Osteoblast (primary cell): ENCODE measurements around the gene KIF15. TPM values are rescaled to one million over a fixed set of nuclear protein-coding genes. Genes with fewer than 3 reads are reported as not detected.

Source experiments
- DNase-seq: peaks from one replicate; pipeline ENCODE4 v3.0.0; 2011; ENCODE audit warnings: low spot score, mixed read lengths; ENCODE audit not compliant: insufficient read length; ENCODE audit errors: missing footprints
- H2AFZ ChIP-seq: 2 replicates; pipeline ENCODE4 v1.6.0; 2011; ENCODE audit warnings: mild to moderate bottlenecking, low read length
- H3K27ac ChIP-seq: 2 replicates; pipeline ENCODE4 v1.5.1; 2011; ENCODE audit warnings: mild to moderate bottlenecking, low read depth, low read length, moderate library complexity
- H3K27me3 ChIP-seq: 2 replicates; pipeline ENCODE4 v1.6.0; 2012; ENCODE audit warnings: mild to moderate bottlenecking, control low read depth, inconsistent platforms, low read length, moderate library complexity; ENCODE audit not compliant: insufficient read depth
- H3K36me3 ChIP-seq: 2 replicates; pipeline ENCODE4 v1.5.1; 2011; ENCODE audit warnings: mild to moderate bottlenecking, low read length, control low read depth, moderate library complexity; ENCODE audit not compliant: insufficient read depth
- H3K4me1 ChIP-seq: 2 replicates; pipeline ENCODE4 v1.5.1; 2011; ENCODE audit warnings: mild to moderate bottlenecking, low read length, control low read depth, moderate library complexity; ENCODE audit not compliant: insufficient read depth
- H3K4me2 ChIP-seq: 2 replicates; pipeline ENCODE4 v1.6.0; 2011; ENCODE audit warnings: mild to moderate bottlenecking, low read length; ENCODE audit not compliant: insufficient read depth
- H3K4me3 ChIP-seq: fragments of 200-600 bp; sonication (generic); 3 replicates; pipeline ENCODE4 v1.5.1; 2012; ENCODE audit warnings: mild to moderate bottlenecking, low read length, inconsistent platforms; ENCODE audit not compliant: insufficient read depth
- H3K79me2 ChIP-seq: 2 replicates; pipeline ENCODE4 v1.6.0; 2012; ENCODE audit warnings: mild to moderate bottlenecking, low read length, control low read depth, inconsistent platforms; ENCODE audit not compliant: insufficient read depth
- H3K9me3 ChIP-seq: 2 replicates; pipeline ENCODE4 v1.5.1; 2011; ENCODE audit warnings: low read depth, low read length, control low read depth
- H4K20me1 ChIP-seq: 2 replicates; pipeline ENCODE4 v1.6.0; 2012; ENCODE audit warnings: mild to moderate bottlenecking, low read length, control low read depth; ENCODE audit not compliant: insufficient read depth
- total RNA-seq: library from RNA; depleted of rRNA; stranded (reverse); fragments of >200 nt; gene quantifications from 2 replicates; pipeline ENCODE4 v1.2.3, GENCODE V29; 2012
- TF ChIP-seq, protein P1 (sequence below): IDR thresholded peaks from 2 replicates; pipeline ENCODE4 v1.5.1; 2011; ENCODE audit warnings: mild to moderate bottlenecking, low read depth, low read length, moderate library complexity; ENCODE audit errors: extremely low read depth

The KIF15 gene
- total RNA-seq, 1 donor = 1.8 TPM

DNA sequence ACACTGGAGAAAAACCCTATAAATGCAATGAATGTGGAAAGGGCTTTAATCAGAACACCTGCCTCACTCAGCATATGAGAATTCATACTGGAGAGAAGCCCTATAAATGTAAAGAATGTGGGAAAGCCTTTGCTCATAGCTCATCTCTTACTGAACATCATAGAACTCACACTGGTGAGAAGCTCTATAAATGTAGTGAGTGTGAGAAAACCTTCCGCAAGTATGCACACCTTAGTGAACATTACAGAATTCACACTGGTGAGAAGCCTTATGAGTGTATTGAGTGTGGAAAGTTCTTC lies 39.5 kb upstream of the KIF15 start:
- Histone ChIP-seq H3K27ac (no peak overlapping the region), H3K9me3 (peaks cover 47% of the 10 kb centered on the region), H3K4me3 (peak overlapping the region; percentile 20), H3K36me3 (peaks cover 22% of the 10 kb centered on the region), H3K4me2 (no peak overlapping the region), H4K20me1 (no peaks in the 10 kb centered on the region), H3K4me1 (no peaks in the 10 kb centered on the region), H3K27me3 (no peaks in the 10 kb centered on the region), H2AFZ (no peak overlapping the region), H3K79me2 (no peaks in the 10 kb centered on the region)
- DNase-seq = no peak
- TF ChIP-seq, protein P1, sequence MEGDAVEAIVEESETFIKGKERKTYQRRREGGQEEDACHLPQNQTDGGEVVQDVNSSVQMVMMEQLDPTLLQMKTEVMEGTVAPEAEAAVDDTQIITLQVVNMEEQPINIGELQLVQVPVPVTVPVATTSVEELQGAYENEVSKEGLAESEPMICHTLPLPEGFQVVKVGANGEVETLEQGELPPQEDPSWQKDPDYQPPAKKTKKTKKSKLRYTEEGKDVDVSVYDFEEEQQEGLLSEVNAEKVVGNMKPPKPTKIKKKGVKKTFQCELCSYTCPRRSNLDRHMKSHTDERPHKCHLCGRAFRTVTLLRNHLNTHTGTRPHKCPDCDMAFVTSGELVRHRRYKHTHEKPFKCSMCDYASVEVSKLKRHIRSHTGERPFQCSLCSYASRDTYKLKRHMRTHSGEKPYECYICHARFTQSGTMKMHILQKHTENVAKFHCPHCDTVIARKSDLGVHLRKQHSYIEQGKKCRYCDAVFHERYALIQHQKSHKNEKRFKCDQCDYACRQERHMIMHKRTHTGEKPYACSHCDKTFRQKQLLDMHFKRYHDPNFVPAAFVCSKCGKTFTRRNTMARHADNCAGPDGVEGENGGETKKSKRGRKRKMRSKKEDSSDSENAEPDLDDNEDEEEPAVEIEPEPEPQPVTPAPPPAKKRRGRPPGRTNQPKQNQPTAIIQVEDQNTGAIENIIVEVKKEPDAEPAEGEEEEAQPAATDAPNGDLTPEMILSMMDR = no peak

DNA sequence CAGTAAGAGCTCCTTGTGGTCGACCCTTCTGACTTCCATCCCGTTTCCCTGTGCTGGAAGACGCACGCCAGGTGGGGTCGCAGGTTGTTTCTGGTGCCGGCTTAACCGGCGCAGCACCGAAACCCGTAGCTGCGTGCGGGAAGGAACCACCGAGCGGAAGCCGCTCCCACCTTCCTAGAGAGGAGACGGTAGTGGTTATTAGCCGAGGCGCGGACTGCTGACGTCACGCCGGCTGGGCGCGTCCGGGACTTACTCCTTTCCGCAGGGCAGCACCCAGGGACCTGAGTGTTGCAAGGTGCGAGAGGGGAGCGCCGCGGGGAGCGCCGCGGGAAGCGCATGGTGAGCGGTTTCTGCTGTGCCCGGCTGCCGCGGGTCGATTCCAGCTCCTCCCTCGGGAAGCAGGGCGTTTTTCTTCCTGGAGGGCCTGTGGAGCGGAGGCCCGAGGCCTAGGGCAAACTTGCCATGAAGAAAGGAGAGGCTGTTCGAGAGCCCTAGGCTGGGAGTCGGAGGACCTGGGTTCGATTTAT lies 32.1 kb upstream of the KIF15 start, which contains the start of gene ZNF501:
TSS of gene ZNF501 (plus strand) at position 252 of the 527 bp plus-strand sequence. CDS start 4,787 bp downstream, outside the sequence.
- H2AFZ ChIP-seq = peak within 1 kb of the TSS; percentile 94
- no peaks in the 10 kb centered on the region for H3K4me1 ChIP-seq
- peak; percentile 93 for DNase-seq
- no peaks in the 10 kb centered on the region for H3K79me2 ChIP-seq
- TF ChIP-seq, protein P1 = no peak
- peaks cover 28% of the 10 kb centered on the region for H3K36me3 ChIP-seq
- peak within 1 kb of the TSS; percentile 56 for H3K27ac ChIP-seq
- peak within 1 kb of the TSS; percentile 74 for H3K4me2 ChIP-seq
- H3K4me3 ChIP-seq = peak within 1 kb of the TSS; percentile 80
- no peaks in the 10 kb centered on the region for H3K27me3 ChIP-seq
- no peaks in the 10 kb centered on the region for H4K20me1 ChIP-seq
- H3K9me3 ChIP-seq = peaks cover 35% of the 10 kb centered on the region

DNA sequence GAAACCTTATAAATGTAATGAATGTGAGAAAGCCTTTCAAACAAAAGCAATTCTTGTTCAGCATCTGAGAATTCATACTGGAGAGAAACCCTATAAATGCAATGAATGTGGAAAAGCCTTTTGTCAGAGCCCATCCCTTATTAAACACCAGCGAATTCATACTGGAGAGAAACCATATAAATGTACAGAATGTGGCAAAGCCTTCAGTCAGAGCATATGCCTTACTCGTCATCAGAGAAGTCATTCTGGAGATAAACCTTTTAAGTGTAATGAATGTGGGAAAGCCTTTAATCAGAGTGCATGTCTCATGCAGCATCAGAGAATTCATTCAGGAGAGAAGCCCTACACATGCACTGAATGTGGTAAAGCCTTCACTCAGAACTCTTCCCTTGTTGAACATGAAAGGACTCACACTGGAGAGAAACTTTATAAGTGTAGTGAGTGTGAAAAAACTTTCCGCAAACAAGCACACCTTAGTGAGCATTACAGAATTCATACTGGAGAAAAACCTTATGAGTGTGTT lies 26.9 kb upstream of the KIF15 start:
- Histone ChIP-seq H3K4me2 (no peak overlapping the region), H3K9me3 (peaks cover 50% of the 10 kb centered on the region), H4K20me1 (no peaks in the 10 kb centered on the region), H3K4me3 (no peak overlapping the region), H3K4me1 (no peaks in the 10 kb centered on the region), H2AFZ (no peak overlapping the region), H3K79me2 (no peaks in the 10 kb centered on the region), H3K27ac (no peak overlapping the region), H3K36me3 (peaks cover 28% of the 10 kb centered on the region), H3K27me3 (no peaks in the 10 kb centered on the region)
- DNase-seq = no peak
- TF ChIP-seq, protein P1 = no peak

DNA sequence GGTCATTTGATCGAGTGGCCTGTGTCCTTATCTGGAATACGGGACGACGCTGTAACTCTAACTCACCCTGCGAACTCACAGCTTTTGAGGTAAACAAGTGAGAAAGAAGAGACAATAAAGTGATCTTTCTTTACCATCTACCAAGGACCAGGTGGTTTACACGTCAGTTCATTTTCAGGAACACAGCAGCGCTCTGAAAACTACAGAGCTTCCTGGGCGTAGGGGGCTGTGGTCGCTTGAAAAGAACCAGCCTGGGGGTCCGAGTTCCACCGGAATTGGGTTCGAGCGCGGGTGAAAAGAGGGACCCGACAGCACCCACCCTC lies 532 bp upstream of the KIF15 start:
- Histone ChIP-seq H3K36me3 (peaks cover 5% of the 10 kb centered on the region), H4K20me1 (no peaks in the 10 kb centered on the region), H3K4me2 (peak overlapping the region; percentile 96), H3K79me2 (peaks cover 62% of the 10 kb centered on the region), H3K4me3 (peak overlapping the region; percentile 79), H3K9me3 (no peaks in the 10 kb centered on the region), H3K4me1 (peaks cover 7% of the 10 kb centered on the region), H3K27ac (peak overlapping the region; percentile 67), H2AFZ (peak overlapping the region; percentile 94), H3K27me3 (no peaks in the 10 kb centered on the region)
- TF ChIP-seq, protein P1 = no peak
- peak; percentile 66 for DNase-seq
